Ascending aorta (tissue), 2 donors: ENCODE data around the gene CARD19. TPM values are rescaled to one million over a fixed set of nuclear protein-coding genes. Genes with fewer than 3 reads are reported as not detected.

Experiments used
- DNase-seq, 2 donors: peaks; one replicate each; pipeline ENCODE4 v3.0.0-alpha.2; 2019; ENCODE audit warnings: low spot score in 2 of 2
- H3K27ac ChIP-seq, 2 donors: fragments of 200-600 bp; sonication (generic); one replicate each; pipeline ENCODE4 v1.5.1; 2016 to 2017; ENCODE audit warnings: mild to moderate bottlenecking in 1 of 2
- H3K27me3 ChIP-seq: fragments of 200-600 bp; sonication (generic); one replicate; pipeline ENCODE4 v1.5.1; 2017
- H3K36me3 ChIP-seq, 2 donors: fragments of 200-600 bp; sonication (generic); one replicate each; pipeline ENCODE4 v1.5.1; 2016
- H3K4me1 ChIP-seq, 2 donors: fragments of 200-600 bp; sonication (generic); one replicate each; pipeline ENCODE4 v1.5.1; 2016 to 2017; ENCODE audit warnings: mild to moderate bottlenecking in 1 of 2
- H3K4me3 ChIP-seq, 2 donors: fragments of 200-600 bp; sonication (generic); one replicate each; pipeline ENCODE4 v1.5.1; 2016 to 2017; ENCODE audit warnings: mild to moderate bottlenecking in 1 of 2
- H3K9me3 ChIP-seq, 2 donors: fragments of 200-600 bp; sonication (generic); one replicate each; pipeline ENCODE4 v1.5.1; 2016
- intact Hi-C: fragments of 100-400 bp; cut with DNase I; formaldehyde crosslinking; loops from one replicate; pipeline ENCODE4 v1.15.1; 2023
- total RNA-seq: library from RNA; depleted of rRNA; stranded (reverse); fragments of >200 nt; gene quantifications from one replicate; pipeline ENCODE4 v1.1.0, GENCODE V29; 2016
- TF ChIP-seq, protein P1 (sequence below), 3 experiments: fragments of 200-600 bp in 2 of 3; fragments of 450-650 bp in 1 of 3; sonication (generic) in 2 of 3; IDR thresholded peaks; one replicate each; pipeline ENCODE4 v1.5.1; 2016 to 2019; ENCODE audit warnings: antibody characterized with exemption in 3 of 3, mild to moderate bottlenecking in 1 of 3, moderate library complexity in 1 of 3

The CARD19 gene
- total RNA-seq, 1 donor from 2014 or later: 212 TPM

DNA sequence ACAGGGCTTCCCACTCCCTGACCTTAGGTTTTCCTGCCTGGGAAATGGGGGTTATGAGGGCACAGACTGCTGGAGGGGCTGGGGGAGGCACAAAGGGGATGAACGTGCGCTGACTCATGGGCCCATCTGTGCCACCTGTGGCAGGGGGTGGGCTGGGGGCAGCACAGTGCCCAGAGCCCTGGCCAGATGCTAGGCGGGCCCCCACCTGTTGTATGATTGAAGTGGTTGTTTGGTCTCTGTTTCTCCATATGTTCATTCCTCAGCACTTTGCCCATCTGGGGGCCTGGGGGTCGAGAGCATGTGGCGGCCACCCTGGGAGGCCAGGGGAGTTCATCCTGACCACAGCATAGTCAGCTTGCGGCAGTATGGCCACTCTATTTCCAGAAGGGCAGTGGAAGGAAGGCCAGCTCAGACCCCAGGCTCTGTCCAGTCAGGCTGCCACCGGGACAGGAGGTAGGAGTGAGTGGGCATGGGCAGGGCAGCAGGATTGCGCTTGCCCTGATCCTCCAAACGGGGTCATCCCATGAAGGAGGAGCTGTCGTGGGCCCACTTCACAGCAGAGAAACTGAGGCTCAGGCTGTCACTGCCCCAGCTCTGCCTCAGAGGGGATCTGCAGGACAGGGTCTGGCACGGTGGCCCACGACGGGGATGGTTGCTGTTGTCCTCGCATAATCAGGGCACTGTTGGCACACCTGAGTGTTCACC, 38.9 kb downstream of the CARD19 start:
- intact Hi-C loops: loop anchor here (1.0 to 10.0 kb wide), 4 partner anchors 40 to 430 kb away; partner anchors contain the start of genes BICD2, FAM120A and FAM120AOS
- TF ChIP-seq, protein P1, sequence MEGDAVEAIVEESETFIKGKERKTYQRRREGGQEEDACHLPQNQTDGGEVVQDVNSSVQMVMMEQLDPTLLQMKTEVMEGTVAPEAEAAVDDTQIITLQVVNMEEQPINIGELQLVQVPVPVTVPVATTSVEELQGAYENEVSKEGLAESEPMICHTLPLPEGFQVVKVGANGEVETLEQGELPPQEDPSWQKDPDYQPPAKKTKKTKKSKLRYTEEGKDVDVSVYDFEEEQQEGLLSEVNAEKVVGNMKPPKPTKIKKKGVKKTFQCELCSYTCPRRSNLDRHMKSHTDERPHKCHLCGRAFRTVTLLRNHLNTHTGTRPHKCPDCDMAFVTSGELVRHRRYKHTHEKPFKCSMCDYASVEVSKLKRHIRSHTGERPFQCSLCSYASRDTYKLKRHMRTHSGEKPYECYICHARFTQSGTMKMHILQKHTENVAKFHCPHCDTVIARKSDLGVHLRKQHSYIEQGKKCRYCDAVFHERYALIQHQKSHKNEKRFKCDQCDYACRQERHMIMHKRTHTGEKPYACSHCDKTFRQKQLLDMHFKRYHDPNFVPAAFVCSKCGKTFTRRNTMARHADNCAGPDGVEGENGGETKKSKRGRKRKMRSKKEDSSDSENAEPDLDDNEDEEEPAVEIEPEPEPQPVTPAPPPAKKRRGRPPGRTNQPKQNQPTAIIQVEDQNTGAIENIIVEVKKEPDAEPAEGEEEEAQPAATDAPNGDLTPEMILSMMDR (IDR thresholded peaks at IDR 0.05): no peak
- H3K36me3 ChIP-seq: no peaks in the 10 kb centered on the region
- H3K27ac ChIP-seq: peak overlapping the region; percentile 98 to 99
- DNase-seq: no peak
- peaks cover 23 to 34% of the 10 kb centered on the region in 2 donors for H3K4me1 ChIP-seq
- H3K9me3 ChIP-seq: peaks cover 0 to 4% of the 10 kb centered on the region in 2 donors
- peak overlapping the region; percentile 77 to 91 for H3K4me3 ChIP-seq
- no peaks in the 10 kb centered on the region for H3K27me3 ChIP-seq

DNA sequence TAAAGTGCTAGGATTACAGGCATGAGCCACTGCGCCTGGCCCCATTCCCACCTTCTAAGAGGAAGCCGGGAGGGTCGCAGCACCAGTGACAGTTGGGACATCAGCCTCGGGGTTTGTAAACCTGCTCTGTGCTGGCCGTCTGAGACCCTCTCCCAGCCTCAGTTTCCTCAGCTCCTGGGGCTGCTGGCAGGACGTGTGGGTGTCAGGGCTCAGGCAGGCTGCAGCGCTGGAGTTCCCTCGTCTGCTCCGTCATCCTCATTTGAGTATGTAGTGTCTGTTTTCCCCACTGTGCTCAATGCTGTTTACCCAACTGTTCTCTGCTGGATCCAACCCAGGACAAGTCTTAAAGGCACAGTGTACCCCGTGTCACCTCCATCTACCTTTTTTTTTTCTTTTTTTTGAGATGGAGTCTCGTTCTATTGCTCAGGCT, 40.0 kb downstream of the CARD19 start:
- TF ChIP-seq, protein P1 (IDR thresholded peaks at IDR 0.05): no peak
- intact Hi-C loops: loop anchor here (10.0 kb wide), 2 partner anchors 371 to 429 kb away; partner anchors contain the start of gene BICD2
- Histone ChIP-seq H3K27me3 (no peaks in the 10 kb centered on the region), H3K4me1 (peaks cover 20 to 23% of the 10 kb centered on the region in 2 donors), H3K9me3 (peaks cover 0 to 4% of the 10 kb centered on the region in 2 donors), H3K36me3 (no peaks in the 10 kb centered on the region), H3K27ac (no peak overlapping the region), H3K4me3 (no peak overlapping the region)
- DNase-seq: no peak

DNA sequence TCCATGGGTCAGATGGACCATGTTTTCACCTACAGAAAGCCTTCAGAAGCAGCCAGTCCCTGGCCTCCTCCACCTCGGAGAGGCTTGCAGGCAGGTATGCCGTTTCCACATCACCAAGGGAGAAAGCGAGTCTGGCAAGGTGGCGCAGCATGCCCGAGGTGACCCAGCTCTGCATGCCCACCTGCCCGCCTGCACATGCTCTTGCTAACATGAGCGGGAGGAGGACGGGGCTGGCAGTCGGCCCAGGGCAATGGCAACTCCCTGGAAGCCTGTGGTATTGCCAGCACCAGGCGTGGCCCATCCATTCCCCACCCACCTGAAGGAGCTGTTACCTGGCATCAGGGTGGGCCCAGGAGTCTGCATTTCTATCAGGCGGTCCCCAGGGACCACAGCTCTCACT, 41.3 kb downstream of the CARD19 start:
- TF ChIP-seq, protein P1 (IDR thresholded peaks at IDR 0.05): no peak
- no peak for DNase-seq
- Histone ChIP-seq H3K27me3 (no peaks in the 10 kb centered on the region), H3K9me3 (peaks cover 0 to 4% of the 10 kb centered on the region in 2 donors), H3K4me1 (peaks cover 6 to 14% of the 10 kb centered on the region in 2 donors), H3K36me3 (no peaks in the 10 kb centered on the region), H3K4me3 (no peak overlapping the region), H3K27ac (no peak overlapping the region)
- intact Hi-C loops: loop anchor here (10.0 kb wide), 2 partner anchors 373 to 427 kb away; partner anchors contain the start of gene BICD2

DNA sequence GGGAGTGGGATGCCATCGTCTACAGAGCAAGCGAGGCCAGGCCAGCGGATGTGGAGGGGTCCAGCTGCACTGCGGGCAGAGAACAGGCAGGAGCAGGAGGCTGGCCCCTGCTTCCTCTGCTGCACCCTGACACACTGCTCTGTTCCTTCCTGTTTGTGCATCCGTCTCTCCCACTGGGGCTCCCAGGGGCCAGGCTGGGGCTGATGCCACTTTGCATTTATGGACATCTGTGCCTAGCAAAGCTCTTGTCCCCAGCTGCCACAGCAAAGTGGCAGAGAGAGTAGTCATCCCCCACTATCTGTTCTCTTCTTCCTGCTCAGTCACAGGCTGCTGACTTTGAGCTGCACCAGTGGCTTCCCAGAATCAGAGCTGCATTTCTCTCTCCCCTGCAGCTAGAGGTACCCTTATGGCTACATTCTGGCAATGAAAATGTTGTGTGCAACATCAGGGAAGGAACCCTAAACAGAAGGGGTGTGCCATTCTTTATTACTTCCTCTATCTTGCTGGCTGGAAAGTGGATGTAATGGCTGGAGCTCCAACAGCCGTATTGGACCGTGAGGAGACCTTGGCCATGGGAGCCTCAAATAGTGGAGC, 42.3 kb downstream of the CARD19 start:
- no peak for DNase-seq
- Histone ChIP-seq H3K36me3 (no peaks in the 10 kb centered on the region), H3K27ac (no peak overlapping the region), H3K27me3 (no peaks in the 10 kb centered on the region), H3K4me1 (peaks cover 6 to 12% of the 10 kb centered on the region in 2 donors), H3K4me3 (no peak overlapping the region), H3K9me3 (peaks cover 0 to 4% of the 10 kb centered on the region in 2 donors)
- intact Hi-C loops: loop anchor here (10.0 kb wide), 2 partner anchors 373 to 427 kb away; partner anchors contain the start of gene BICD2
- TF ChIP-seq, protein P1 (IDR thresholded peaks at IDR 0.05): no peak

DNA sequence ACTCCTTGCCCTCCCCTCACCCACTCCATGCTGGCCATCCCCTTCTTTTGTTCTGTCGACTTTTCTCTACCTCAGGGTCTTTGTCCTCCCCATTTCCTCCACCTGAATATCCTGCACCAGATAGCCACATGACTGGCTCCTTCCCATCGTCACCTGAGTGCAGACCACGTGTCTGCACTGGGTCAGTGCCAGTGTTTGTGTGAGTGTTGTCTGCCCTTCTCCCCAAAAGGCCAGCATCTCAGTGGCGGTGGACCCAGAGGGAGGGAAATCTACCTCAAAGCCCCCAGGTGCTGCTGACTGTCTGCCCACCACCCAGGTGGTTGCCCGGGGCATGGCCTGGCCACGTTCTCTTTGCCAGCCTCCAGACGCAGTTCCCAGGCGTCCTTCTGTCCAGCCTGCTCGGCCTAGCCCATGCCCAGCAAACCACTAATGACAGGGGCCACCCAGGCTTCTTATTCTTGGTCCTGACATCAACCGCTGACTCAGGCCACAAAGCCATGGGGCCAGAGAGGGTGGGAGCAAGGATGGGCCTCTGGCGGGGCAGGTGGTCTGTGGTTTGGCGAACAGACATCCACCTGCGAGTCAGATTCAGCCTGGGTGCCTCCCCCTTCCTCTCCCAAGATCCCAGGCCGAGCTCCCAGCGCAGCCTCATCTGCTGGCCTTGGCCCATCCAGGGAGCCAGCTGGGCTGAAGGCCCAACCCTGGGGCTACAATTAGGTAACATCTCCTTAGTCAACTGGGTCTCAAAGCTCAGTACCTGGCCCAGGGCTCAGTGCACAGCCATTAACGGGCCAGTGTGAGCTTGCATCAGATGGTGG, 43.6 kb downstream of the CARD19 start:
- intact Hi-C loops: loop anchor here (10.0 kb wide), 2 partner anchors 375 to 425 kb away; partner anchors contain the start of gene BICD2
- TF ChIP-seq, protein P1 (IDR thresholded peaks at IDR 0.05): no peak
- H3K36me3 ChIP-seq: no peaks in the 10 kb centered on the region

More for the DNA sequence above, 43.6 kb downstream of the CARD19 start:
- Histone ChIP-seq H3K4me3 (no peak overlapping the region), H3K27me3 (no peaks in the 10 kb centered on the region), H3K27ac (no peak overlapping the region), H3K9me3 (peaks cover 0 to 4% of the 10 kb centered on the region in 2 donors), H3K4me1 (peaks cover 5 to 18% of the 10 kb centered on the region in 2 donors)
- no peak for DNase-seq
